T-helper 2 cell treated with Interferon-gamma antibody and Interleukin-4, amounts not matched to agents 5 μg/mL and 100 μg/mL, for 36 hours (primary cell): ENCODE data around the gene JAML.

Experiments
- DNase-seq: peaks from one replicate; pipeline ENCODE4 v3.0.0; 2021; ENCODE audit warnings: low spot score
- H3K27ac Mint-ChIP-seq: one replicate; pipeline ENCODE4 v1.8.0; 2021; ENCODE audit warnings: mild to moderate bottlenecking, mixed read lengths
- H3K27me3 Mint-ChIP-seq: one replicate; pipeline ENCODE4 v1.8.0; 2021; ENCODE audit warnings: low read depth, mixed read lengths
- H3K36me3 Mint-ChIP-seq: one replicate; pipeline ENCODE4 v1.8.0; 2021; ENCODE audit warnings: low read depth, mixed read lengths
- H3K4me1 Mint-ChIP-seq: one replicate; pipeline ENCODE4 v1.8.0; 2021; ENCODE audit warnings: low read depth, mixed read lengths
- H3K4me3 Mint-ChIP-seq: one replicate; pipeline ENCODE4 v1.8.0; 2022; ENCODE audit warnings: mild to moderate bottlenecking, moderate library complexity, mixed read lengths
- H3K9me3 Mint-ChIP-seq: one replicate; pipeline ENCODE4 v1.8.0; 2021; ENCODE audit warnings: mixed read lengths

The JAML gene

DNA sequence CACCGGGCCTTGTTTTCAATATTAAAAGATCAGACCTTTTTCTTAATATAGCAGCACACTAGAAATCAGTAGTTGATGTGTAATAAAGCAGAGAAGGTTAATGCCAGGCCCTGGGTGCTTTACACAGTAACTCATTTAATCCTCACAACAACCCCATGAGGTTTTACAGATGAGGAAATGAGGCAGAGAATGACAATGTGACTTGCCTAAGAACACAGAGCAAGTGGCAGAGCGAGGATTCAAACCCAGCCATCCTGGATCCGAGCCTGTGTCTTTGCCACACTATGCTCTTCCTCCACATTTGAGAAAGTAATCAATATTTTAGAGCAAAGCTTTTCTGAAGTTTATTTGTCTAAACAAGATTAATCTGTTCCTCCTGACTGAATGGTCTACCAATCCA, 7.2 kb downstream of the JAML start:
- no peaks in the 10 kb centered on the region for H3K9me3 Mint-ChIP-seq
- peak overlapping the region; percentile 78 for H3K4me3 Mint-ChIP-seq
- H3K36me3 Mint-ChIP-seq = peaks cover 37% of the 10 kb centered on the region
- H3K4me1 Mint-ChIP-seq = peaks cover 95% of the 10 kb centered on the region
- H3K27me3 Mint-ChIP-seq = no peaks in the 10 kb centered on the region
- H3K27ac Mint-ChIP-seq = peak overlapping the region; percentile 94
- DNase-seq = peak; percentile 42

DNA sequence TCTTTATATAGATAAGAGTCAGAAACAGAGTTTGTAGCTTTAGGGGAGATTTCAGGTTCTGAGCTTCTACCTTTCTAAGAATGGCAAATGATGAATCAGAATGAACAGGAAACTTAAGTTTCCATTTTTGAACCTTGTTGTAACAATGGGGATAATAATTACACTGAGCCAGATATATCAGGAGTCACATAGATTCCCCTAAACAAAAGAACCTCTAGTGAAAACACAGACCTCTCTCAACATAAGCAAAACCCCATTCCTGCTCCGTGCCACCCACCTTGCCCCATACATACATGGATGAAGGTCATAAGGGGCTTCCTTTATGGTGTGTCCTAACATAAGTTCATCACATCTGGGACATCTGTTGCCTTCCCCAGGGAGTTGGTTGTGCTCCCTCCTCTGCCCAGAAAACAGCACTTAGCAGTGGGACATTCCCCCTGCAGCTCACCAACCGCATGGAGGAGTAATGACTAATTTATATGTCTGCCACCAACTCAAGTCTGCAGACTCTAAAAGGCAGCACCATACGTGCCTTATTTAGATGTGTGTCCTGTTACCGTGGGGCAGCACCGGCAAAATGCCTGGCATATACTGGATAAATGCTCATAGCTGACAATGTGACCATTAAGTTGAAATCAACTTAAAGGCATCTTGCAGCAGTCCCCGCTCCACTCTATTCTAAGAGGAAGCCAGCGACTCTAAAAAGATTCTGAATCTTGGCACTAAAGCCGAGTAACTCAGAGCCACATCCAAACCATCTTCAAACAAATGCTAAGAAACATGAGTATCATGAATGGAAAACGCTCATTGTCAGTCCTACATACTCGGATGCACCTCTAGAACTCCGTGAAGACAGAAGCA, 8.0 kb downstream of the JAML start:
- Mint-ChIP-seq H3K36me3 (peaks cover 40% of the 10 kb centered on the region), H3K4me1 (peaks cover 95% of the 10 kb centered on the region), H3K27ac (peak overlapping the region; percentile 94), H3K9me3 (no peaks in the 10 kb centered on the region), H3K27me3 (no peaks in the 10 kb centered on the region), H3K4me3 (peak overlapping the region; percentile 78)
- peak; percentile 74 for DNase-seq

DNA sequence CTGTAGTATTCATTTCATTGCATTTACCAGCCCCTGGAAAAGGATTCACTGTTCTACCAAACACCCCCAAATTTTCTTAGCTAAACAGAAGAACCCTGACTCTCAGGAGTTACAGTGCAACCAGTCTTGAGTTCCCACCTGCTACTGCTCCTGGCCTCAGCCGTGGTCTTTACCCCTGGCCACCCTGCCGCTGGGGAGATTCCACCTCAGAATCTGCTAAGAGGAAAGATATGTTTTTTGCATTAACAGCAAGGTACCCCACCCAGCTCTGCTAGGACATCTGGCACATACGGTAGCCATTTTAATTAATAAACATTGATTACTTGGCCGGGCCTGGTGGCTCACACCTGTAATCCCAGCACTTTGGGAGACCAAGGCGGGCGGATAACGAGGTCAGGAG, 9.0 kb downstream of the JAML start:
- Mint-ChIP-seq H3K36me3 (peaks cover 49% of the 10 kb centered on the region), H3K27me3 (no peaks in the 10 kb centered on the region), H3K9me3 (no peaks in the 10 kb centered on the region), H3K4me3 (peak overlapping the region; percentile 78), H3K27ac (peak overlapping the region; percentile 94), H3K4me1 (peaks cover 91% of the 10 kb centered on the region)
- DNase-seq = no peak

DNA sequence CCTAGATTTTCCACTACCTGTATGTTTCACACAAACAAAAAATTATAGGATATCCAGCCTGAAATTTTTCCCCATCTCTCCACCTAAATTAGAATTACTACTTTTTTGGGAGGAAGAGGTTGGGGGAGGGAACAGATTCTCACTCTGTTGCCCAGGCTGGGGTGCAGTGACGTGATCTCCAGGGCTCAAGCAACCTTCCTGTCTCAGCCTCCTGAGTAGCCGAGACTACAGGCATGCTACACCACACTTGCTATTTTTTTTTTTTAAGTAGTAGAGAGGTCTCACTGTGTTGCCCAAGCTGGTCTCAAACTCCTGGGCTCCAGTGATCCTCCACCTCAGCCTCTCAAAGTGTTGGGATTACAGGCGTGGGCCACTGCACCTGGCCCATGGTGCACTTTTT, 9.5 kb downstream of the JAML start:
- peak overlapping the region; percentile 94 for H3K27ac Mint-ChIP-seq
- H3K36me3 Mint-ChIP-seq = peaks cover 53% of the 10 kb centered on the region

DNA sequence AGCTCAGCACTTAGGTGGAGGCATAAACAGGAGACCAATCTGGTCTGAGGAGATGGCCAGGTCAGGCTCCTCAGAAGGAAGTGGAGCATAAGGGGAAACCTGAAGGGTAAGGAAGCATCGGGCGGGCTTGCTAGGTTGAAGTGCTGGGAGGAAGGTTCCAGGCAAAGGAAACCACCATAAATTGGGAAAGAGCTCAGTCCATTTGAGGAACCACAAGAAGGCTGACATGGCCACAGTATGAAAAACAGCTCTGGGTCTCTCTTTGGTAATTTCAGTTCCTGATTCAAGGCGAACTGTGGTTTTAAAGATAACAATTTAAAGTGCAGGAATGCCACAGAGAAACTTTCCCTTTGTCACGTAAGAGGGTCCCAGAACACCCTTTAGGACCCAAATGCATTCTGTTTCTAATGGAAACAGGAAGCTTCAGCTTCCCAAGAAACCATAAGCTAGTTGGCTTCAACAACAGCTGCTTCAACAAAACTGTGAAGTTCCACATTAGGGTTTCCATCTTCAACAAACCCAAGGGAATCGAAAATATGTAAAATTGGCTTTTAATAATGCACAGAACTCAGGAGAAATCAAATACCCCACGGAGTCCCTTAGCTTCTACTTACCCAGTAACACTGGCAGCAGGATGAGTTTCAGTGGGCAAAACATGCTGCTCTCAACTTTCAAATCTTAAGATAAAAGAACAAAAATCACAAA, 10.4 kb downstream of the JAML start:
- H3K9me3 Mint-ChIP-seq = no peaks in the 10 kb centered on the region
- H3K27ac Mint-ChIP-seq = peak overlapping the region; percentile 94

More for the DNA sequence above, 9.5 kb downstream of the JAML start:
- DNase-seq = no peak
- no peaks in the 10 kb centered on the region for H3K9me3 Mint-ChIP-seq
- H3K27me3 Mint-ChIP-seq = no peaks in the 10 kb centered on the region
- H3K4me3 Mint-ChIP-seq = peak overlapping the region; percentile 78
- H3K4me1 Mint-ChIP-seq = peaks cover 92% of the 10 kb centered on the region

DNA sequence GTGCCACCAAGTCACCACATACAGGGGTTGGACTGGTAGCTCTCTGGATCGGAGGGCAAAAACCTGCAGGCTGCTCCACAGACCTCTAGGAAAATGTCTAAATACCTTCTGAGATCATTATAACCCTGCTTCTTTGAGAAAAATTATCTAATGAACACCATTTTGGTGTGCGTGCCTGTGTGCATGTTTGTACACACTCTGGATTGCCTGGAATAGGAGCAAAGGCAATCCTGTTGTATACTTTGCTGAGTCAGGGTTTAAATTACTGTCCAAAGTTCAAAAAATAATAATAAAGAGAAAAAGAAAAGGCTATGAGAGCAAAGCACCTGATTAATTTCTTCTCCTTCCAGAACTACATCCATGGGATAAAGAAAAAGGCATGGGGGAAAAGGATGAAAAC, 11.0 kb downstream of the JAML start:
- peak overlapping the region; percentile 94 for H3K27ac Mint-ChIP-seq
- H3K4me1 Mint-ChIP-seq = peaks cover 86% of the 10 kb centered on the region
- H3K4me3 Mint-ChIP-seq = peak overlapping the region; percentile 78
- no peak for DNase-seq
- peaks cover 51% of the 10 kb centered on the region for H3K36me3 Mint-ChIP-seq
- no peaks in the 10 kb centered on the region for H3K27me3 Mint-ChIP-seq
- H3K9me3 Mint-ChIP-seq = no peaks in the 10 kb centered on the region

More for the DNA sequence above, 10.4 kb downstream of the JAML start:
- Mint-ChIP-seq H3K4me1 (peaks cover 86% of the 10 kb centered on the region), H3K27me3 (no peaks in the 10 kb centered on the region), H3K4me3 (peak overlapping the region; percentile 78), H3K36me3 (peaks cover 51% of the 10 kb centered on the region)
- DNase-seq = no peak

DNA sequence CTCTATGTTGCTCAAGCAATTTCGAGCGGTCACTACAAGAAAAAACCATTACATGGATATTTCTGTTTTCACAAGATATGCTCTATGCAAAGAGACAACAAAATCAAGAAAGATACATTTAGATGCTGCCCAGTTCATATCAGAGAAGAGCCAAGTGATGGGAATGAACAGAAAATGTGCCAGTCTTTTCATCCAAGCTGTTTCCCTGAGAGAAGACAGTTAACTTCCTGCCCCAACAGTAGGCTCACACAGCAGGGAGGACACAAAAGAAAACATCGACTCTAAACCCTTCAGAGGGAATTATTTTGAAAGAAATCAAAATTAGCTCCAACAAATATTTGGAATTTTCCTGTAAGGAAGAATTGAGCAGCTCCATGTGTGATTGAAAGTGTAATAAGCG, 11.6 kb downstream of the JAML start:
- no peak for DNase-seq
- Mint-ChIP-seq H3K27ac (peak overlapping the region; percentile 94), H3K4me3 (peak overlapping the region; percentile 78), H3K36me3 (peaks cover 52% of the 10 kb centered on the region), H3K9me3 (no peaks in the 10 kb centered on the region), H3K27me3 (no peaks in the 10 kb centered on the region), H3K4me1 (peaks cover 82% of the 10 kb centered on the region)

DNA sequence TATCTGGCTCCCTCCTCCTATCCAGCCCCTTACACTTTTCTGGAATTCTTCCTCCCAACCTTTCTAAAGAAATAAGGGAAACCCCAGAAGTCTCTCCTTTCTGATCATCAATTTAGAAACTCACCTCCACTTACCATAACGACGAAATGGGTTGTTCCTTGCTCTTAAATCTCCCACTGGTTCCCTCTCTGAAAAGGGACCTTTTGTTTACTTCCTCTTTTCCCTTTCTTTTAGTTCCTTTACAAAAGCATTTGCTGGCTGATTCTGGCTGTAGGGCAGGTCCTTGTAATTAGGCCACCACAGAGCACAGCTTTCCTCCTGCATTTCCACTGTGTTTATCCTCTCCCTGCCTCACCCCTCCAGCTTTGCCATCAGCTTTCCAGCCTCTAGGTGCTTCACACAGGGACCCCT, 12.0 kb downstream of the JAML start:
- Mint-ChIP-seq H3K4me3 (peak overlapping the region; percentile 78), H3K36me3 (peaks cover 55% of the 10 kb centered on the region)

DNA sequence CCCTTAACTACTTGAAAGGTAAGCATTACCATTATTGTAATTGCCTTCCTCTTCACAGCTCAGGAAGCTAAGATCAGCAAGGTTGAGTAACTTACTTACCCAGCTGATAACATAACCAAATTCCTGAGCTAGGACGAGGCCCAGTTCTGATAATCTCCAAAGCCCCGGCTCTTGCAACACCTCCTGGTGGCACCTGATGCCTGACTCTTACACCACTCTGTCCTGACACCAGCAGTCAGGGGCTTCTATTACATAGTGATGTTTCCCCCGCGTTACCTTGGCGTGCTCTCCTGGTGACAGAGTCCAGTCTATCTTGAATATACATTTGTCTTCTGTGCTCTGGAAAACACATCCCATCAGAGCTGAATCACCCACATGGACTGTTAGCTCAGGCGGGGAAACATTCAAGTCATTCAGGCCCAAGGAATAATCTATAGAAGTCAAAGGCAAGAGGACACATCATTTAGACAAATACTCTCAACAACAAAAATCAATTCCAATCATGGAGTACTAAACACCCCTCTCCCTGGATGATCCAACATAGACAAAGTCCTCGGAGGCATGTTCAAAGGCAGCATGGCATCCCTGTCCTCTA, 12.6 kb downstream of the JAML start:
- no peak for DNase-seq
- H3K27ac Mint-ChIP-seq = peak overlapping the region; percentile 94
- no peaks in the 10 kb centered on the region for H3K27me3 Mint-ChIP-seq

More for the DNA sequence above, 12.0 kb downstream of the JAML start:
- Mint-ChIP-seq H3K27ac (peak overlapping the region; percentile 94), H3K9me3 (no peaks in the 10 kb centered on the region), H3K27me3 (no peaks in the 10 kb centered on the region), H3K4me1 (peaks cover 82% of the 10 kb centered on the region)
- DNase-seq = no peak

DNA sequence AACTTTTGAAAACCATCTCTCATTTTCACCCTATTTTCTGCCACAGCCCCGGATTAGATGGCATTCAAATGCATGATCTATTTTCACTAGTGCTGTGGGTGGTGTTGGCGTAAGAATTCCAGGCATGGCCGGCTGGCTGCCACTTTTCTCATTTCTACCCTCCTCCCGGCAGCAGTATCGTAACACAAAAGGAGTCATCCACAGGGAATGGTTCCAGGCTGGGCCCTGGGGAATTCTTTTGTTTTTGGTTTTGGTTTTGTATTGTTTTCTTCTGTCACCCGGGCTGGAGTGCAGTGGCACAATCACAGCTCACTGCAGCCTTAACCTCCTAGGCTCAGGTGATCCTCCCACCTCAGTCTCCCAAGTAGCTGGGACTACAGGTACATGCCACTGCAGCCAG, 13.8 kb downstream of the JAML start:
- Mint-ChIP-seq H3K9me3 (peaks cover 3% of the 10 kb centered on the region), H3K4me1 (peaks cover 80% of the 10 kb centered on the region), H3K27ac (no peak overlapping the region), H3K4me3 (no peak overlapping the region), H3K27me3 (no peaks in the 10 kb centered on the region), H3K36me3 (peaks cover 64% of the 10 kb centered on the region)
- no peak for DNase-seq

More for the DNA sequence above, 12.6 kb downstream of the JAML start:
- Mint-ChIP-seq H3K4me3 (no peak overlapping the region), H3K9me3 (no peaks in the 10 kb centered on the region), H3K4me1 (peaks cover 79% of the 10 kb centered on the region), H3K36me3 (peaks cover 58% of the 10 kb centered on the region)

DNA sequence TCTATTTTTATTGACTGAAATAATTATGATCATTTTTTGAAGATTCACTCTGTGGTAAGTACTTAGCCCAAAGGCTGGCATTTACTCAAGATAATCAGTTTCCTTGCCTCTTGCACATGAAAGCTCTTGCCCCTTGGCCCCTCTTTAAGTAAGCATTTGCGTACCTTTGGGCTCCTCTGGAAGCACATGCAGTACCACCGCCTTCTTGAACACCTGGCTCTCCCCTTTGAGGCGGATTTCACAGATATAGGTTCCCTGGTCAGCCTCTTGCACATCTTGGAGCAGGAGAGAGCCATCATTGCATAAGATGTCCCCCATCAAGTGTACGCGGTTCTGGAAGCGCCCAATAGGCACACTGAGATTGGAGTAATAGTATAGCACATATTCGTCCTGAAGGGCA, 14.5 kb downstream of the JAML start:
- DNase-seq = no peak
- peak overlapping the region; percentile 24 for H3K27ac Mint-ChIP-seq
- H3K36me3 Mint-ChIP-seq = peaks cover 64% of the 10 kb centered on the region
- no peaks in the 10 kb centered on the region for H3K27me3 Mint-ChIP-seq
- H3K4me3 Mint-ChIP-seq = no peak overlapping the region
- H3K4me1 Mint-ChIP-seq = peaks cover 81% of the 10 kb centered on the region
- peaks cover 3% of the 10 kb centered on the region for H3K9me3 Mint-ChIP-seq

DNA sequence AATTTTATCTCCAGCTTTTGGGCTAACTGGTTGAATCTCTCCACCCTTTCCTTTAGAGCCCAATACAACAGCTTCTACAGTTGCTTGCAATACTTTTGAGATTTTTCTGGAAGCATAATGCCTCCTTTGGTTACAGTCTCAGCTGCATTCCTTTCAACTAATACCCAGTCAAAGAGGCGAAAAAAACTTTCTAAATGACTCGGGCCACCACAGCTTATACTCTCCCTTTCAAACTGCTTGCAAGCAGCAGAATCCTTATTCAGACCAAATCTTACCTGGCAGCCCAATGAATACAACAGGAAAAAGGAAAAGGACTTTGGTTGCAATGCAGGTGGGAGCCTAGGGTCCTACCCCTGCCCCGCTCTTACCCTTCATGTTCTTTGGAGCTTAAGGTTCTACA, 15.8 kb downstream of the JAML start:
- peaks cover 61% of the 10 kb centered on the region for H3K36me3 Mint-ChIP-seq
- H3K4me1 Mint-ChIP-seq = peaks cover 71% of the 10 kb centered on the region
- H3K27ac Mint-ChIP-seq = peak overlapping the region; percentile 65
- DNase-seq = no peak
- H3K9me3 Mint-ChIP-seq = peaks cover 3% of the 10 kb centered on the region
- H3K27me3 Mint-ChIP-seq = no peaks in the 10 kb centered on the region
- no peak overlapping the region for H3K4me3 Mint-ChIP-seq

DNA sequence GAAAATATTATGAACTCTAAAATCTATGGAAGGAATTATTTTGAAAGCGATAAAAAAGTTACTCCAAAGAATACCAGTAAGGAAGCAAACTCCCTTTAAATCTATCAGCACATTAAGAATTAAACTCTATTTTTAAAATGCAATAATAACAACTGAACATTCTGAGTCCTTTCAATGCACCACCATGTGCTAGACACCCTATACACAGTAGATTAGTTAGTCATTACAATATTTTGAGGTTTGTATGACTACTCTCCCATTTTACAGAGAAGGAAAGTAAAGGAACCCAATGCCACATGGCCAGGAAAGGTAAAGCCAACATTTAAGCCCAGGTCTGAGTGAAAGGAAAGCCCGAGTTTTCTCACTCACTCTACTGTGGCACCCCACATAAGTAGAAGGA, 17.7 kb downstream of the JAML start:
- no peak for DNase-seq

More for the DNA sequence above, 17.7 kb downstream of the JAML start:
- Mint-ChIP-seq H3K4me3 (peak overlapping the region; percentile 73), H3K27me3 (no peaks in the 10 kb centered on the region), H3K9me3 (peaks cover 3% of the 10 kb centered on the region), H3K36me3 (peaks cover 43% of the 10 kb centered on the region), H3K4me1 (peaks cover 51% of the 10 kb centered on the region), H3K27ac (peak overlapping the region; percentile 94)
